Measurements from ENCODE around the gene DLG2. TPM values are rescaled to one million over a fixed set of nuclear protein-coding genes. Genes with fewer than 3 reads are reported as not detected.

DLG2 gene
- total and polyA plus RNA-seq, 9 of the 15 experiments (the other 6 are each of a cell fraction or from before 2014, with no cell fraction given) = 0.52 to 1.6 (median 0.95) TPM

DNA sequence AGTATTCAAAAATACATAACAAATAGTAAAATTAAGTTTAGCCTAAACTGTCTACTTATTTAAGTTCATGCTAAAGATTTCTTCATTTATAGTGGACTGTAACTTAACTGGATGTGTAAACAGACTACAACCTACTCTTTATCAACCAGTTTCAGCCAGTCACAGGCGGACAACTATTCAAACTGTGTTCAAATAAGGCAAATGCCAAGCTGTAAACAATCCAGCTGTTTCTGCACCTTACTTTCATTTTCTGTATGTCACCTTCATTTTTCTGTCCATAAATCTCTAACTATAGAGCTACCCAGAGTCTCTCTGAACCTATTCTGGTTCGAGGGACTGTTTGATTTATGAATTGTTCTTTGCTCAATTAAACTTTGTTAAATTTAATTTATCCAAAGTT, 992.8 kb downstream of the DLG2 start:
- Histone ChIP-seq H3K27me3 (ENCODE audit: control insufficient read depth in 2 of 2, insufficient read depth in 2 of 2, low read length in 2 of 2) (no peaks in the 10 kb centered on the region), H3K9me1 (ENCODE audit: control insufficient read depth, insufficient read depth, low read length) (no peaks in the 10 kb centered on the region), H4K20me1 (replicated peaks; ENCODE audit: control insufficient read depth, insufficient read depth, low read length) (no peaks in the 10 kb centered on the region), H3K4me3 (no peak overlapping the region), H3K79me2 (ENCODE audit: control insufficient read depth, insufficient read depth, low read length) (no peaks in the 10 kb centered on the region), H3K4me1 (replicated peaks in 1 of 2; ENCODE audit: control insufficient read depth in 2 of 2, insufficient read depth in 2 of 2, low read length in 2 of 2) (no peaks in the 10 kb centered on the region), H3K9me3 (replicated peaks; ENCODE audit: control insufficient read depth, insufficient read depth, low read depth, low read length) (no peaks in the 10 kb centered on the region; the same call in 1 of the 2 replicates), H3K27ac (ENCODE audit: extremely low read depth, low read depth, low read length) (no peak overlapping the region), H3K9ac (ENCODE audit: insufficient read depth in 1 of 2, low read depth in 2 of 2, low read length in 2 of 2) (no peak overlapping the region), H2AFZ (ENCODE audit: low read depth, low read length) (no peak overlapping the region), H3K36me3 (ENCODE audit: control insufficient read depth, insufficient read depth, low read length) (no peaks in the 10 kb centered on the region), H3K4me2 (ENCODE audit: insufficient read depth, low read length) (no peak overlapping the region)
- TF ChIP-seq CCNT2 (IDR thresholded peaks at IDR 0.05; ENCODE audit: borderline replicate concordance, extremely low read depth, insufficient read length, low read depth, low read length) (no peak), RFX1 (IDR thresholded peaks at IDR 0.05) (no peak), PHTF2 (CRISPR knock-in tag; IDR thresholded peaks at IDR 0.05) (no peak), NFE2L1 (tag; IDR thresholded peaks at IDR 0.05; ENCODE audit: borderline replicate concordance, low read depth) (no peak), TOE1 (IDR thresholded peaks at IDR 0.05; ENCODE audit: borderline replicate concordance) (no peak), TOE1 (CRISPR knock-in tag; IDR thresholded peaks at IDR 0.05; ENCODE audit: borderline replicate concordance, low read depth) (no peak), NONO (IDR thresholded peaks at IDR 0.05; ENCODE audit: low read depth in 2 of 2, low read length in 1 of 2) (no peak), HNRNPK (IDR thresholded peaks at IDR 0.05; ENCODE audit: low read depth, low read length, poor library complexity, severe bottlenecking) (no peak)
- intact Hi-C loops (cut with micrococcal nuclease) = no loop called here
- no TSS peak for BruUV-seq (replicated peaks)
- 0% methylated on average over 2 of the region's 2 CpGs for WGBS (ENCODE audit: insufficient coverage, low coverage, missing lambda C conversion rate)
- FAIRE-seq (no peak), DNase-seq (ENCODE audit: extremely low read depth in 1 of 4, low spot score in 3 of 4) (no peak), ATAC-seq (no peak)
- in situ Hi-C loops (cut with MboI) = no loop called here
- ChIA-PET POLR2A (no interaction called here), CTCF (ENCODE audit: low intra/inter-chr PET ratio) (no interaction called here)

Measured in K562 (cell line).